Measurements from ENCODE around the gene FAAH. TPM values are rescaled to one million over a fixed set of nuclear protein-coding genes. Genes with fewer than 3 reads are reported as not detected.

Gene FAAH
- total and polyA plus RNA-seq, 2 of the 13 experiments (the other 11 are each of a cell fraction or from before 2014, with no cell fraction given): 5.4 to 11.0 TPM

- Histone ChIP-seq H3K27ac (ENCODE audit: extremely low read length, insufficient read depth, low read length) (no peak overlapping the region), H3K79me2 (ENCODE audit: insufficient read depth, low read length) (no peaks in the 10 kb centered on the region), H4K20me1 (ENCODE audit: insufficient read depth, low read length) (no peaks in the 10 kb centered on the region), H3K9ac (ENCODE audit: insufficient read depth, low read depth, low read length) (no peak overlapping the region), H3K4me1 (ENCODE audit: insufficient read depth, low read length) (peaks cover 4% of the 10 kb centered on the region), H3K4me3 (replicated peaks in 1 of 3; ENCODE audit: insufficient read depth in 1 of 3, low read depth in 2 of 3, low read length in 3 of 3) (no peak overlapping the region), H3K36me3 (replicated peaks in 1 of 2; ENCODE audit: control insufficient read depth in 1 of 2, insufficient read depth in 2 of 2, low read length in 2 of 2) (peaks cover 0 to 1% of the 10 kb centered on the region in 2 experiments; a peak in 1 of 5 replicates), H3K9me3 (ENCODE audit: low read length) (no peaks in the 10 kb centered on the region), H2AFZ (ENCODE audit: low read length) (no peak overlapping the region), H3K4me2 (ENCODE audit: low read depth, low read length) (no peak overlapping the region), H3K27me3 (ENCODE audit: control insufficient read depth in 1 of 2, insufficient read depth in 2 of 2, low read length in 2 of 2) (no peaks in the 10 kb centered on the region)
- WGBS (ENCODE audit: low lambda C conversion rate): 95% methylated on average over 8 of the region's 13 CpGs
- ChIA-PET CTCF (ENCODE audit: low intra/inter-chr PET ratio, low total read pairs) (interaction anchor here (1.1 kb wide), 1 partner anchor 120 kb away, joined by 3 read pairs; no protein-coding TSS in a partner anchor), POLR2A (no interaction called here)
- no peak for FAIRE-seq
- no TSS peak for BruUV-seq (replicated peaks)
- intact Hi-C loops (cut with micrococcal nuclease; ENCODE audit: unreplicated experiment) (no loop called here), in situ Hi-C loops (cut with HindIII; ENCODE audit: extremely low pct_ligation_motif_present, low pct_unique_long_range_greater_than_20kb) (no loop called here)
- DNase-seq (ENCODE audit: low spot score): no peak
- ATAC-seq: no peak
- TF ChIP-seq KAT7 (CRISPR knock-in tag; IDR thresholded peaks at IDR 0.05; ENCODE audit: borderline replicate concordance): no peak
- TF ChIP-seq PAWR (CRISPR knock-in tag; IDR thresholded peaks at IDR 0.05; ENCODE audit: borderline replicate concordance): no peak
- TF ChIP-seq IRF2 (CRISPR knock-in tag; IDR thresholded peaks at IDR 0.05): no peak
- no peak for TF ChIP-seq DRAP1 (CRISPR knock-in tag; IDR thresholded peaks at IDR 0.05)
- no peak for TF ChIP-seq ARNTL (CRISPR knock-in tag; IDR thresholded peaks at IDR 0.05)
- no peak for TF ChIP-seq BCL3 (CRISPR knock-in tag; IDR thresholded peaks at IDR 0.05)
- TF ChIP-seq ZBTB44 (CRISPR knock-in tag; IDR thresholded peaks at IDR 0.05): no peak
- no peak for TF ChIP-seq ATM (IDR thresholded peaks at IDR 0.05; ENCODE audit: borderline replicate concordance)
- no peak for TF ChIP-seq ZNF710 (CRISPR knock-in tag; IDR thresholded peaks at IDR 0.05; ENCODE audit: borderline replicate concordance)
- no peak for TF ChIP-seq ZNF24 (IDR thresholded peaks at IDR 0.05)
- no peak for TF ChIP-seq ZSCAN20 (CRISPR knock-in tag; IDR thresholded peaks at IDR 0.05; ENCODE audit: borderline replicate concordance)
Observed at GRCh38 chr1:46406881-46407608, 12.9 kb downstream of the FAAH start.
